Osteocyte (in vitro differentiated cells): ENCODE data around the gene ANTKMT. TPM values are rescaled to one million over a fixed set of nuclear protein-coding genes. Genes with fewer than 3 reads are reported as not detected.

Source experiments
- DNase-seq: peaks from one replicate; pipeline ENCODE4 v3.0.0; 2021; ENCODE audit warnings: mixed read lengths; ENCODE audit not compliant: unreplicated experiment; ENCODE audit errors: extremely low spot score
- H3K27ac Mint-ChIP-seq: one replicate; pipeline ENCODE4 v1.8.0; 2021; ENCODE audit warnings: mild to moderate bottlenecking, mixed read lengths; ENCODE audit not compliant: unreplicated experiment
- H3K27me3 Mint-ChIP-seq: one replicate; pipeline ENCODE4 v1.8.0; 2021; ENCODE audit warnings: mixed read lengths; ENCODE audit not compliant: unreplicated experiment
- H3K36me3 Mint-ChIP-seq: one replicate; pipeline ENCODE4 v1.8.0; 2021; ENCODE audit warnings: mixed read lengths; ENCODE audit not compliant: unreplicated experiment
- H3K4me1 Mint-ChIP-seq: one replicate; pipeline ENCODE4 v1.8.0; 2021; ENCODE audit warnings: mixed read lengths; ENCODE audit not compliant: unreplicated experiment
- H3K4me3 Mint-ChIP-seq: one replicate; pipeline ENCODE4 v1.8.0; 2021; ENCODE audit warnings: mild to moderate bottlenecking, moderate library complexity, mixed read lengths; ENCODE audit not compliant: unreplicated experiment
- H3K9me3 Mint-ChIP-seq: one replicate; pipeline ENCODE4 v1.8.0; 2021; ENCODE audit warnings: mixed read lengths; ENCODE audit not compliant: unreplicated experiment
- CTCF ChIP-seq: fragments of 200-600 bp; sonication (generic); IDR thresholded peaks from 2 replicates; pipeline ENCODE4 v1.5.0; 2021; ENCODE audit warnings: antibody characterized with exemption, mild to moderate bottlenecking, moderate library complexity
- total RNA-seq: library from RNA; stranded (reverse); gene quantifications from 2 replicates; pipeline ENCODE4 v1.2.1, GENCODE V29; 2021

Gene ANTKMT
- total RNA-seq, 1 donor from 2014 or later: 41.7 TPM

GRCh38 chr16:673399-673991, 47.5 kb upstream of the ANTKMT start:
- Mint-ChIP-seq H3K4me1 (peaks cover 9% of the 10 kb centered on the region), H3K27ac (no peak overlapping the region), H3K36me3 (peaks cover 5% of the 10 kb centered on the region), H3K27me3 (no peaks in the 10 kb centered on the region), H3K4me3 (no peak overlapping the region), H3K9me3 (no peaks in the 10 kb centered on the region)
- DNase-seq: no peak
- TF ChIP-seq CTCF: no peak

GRCh38 chr16:674214-674881, 46.6 kb upstream of the ANTKMT start:
- H3K4me1 Mint-ChIP-seq: peaks cover 9% of the 10 kb centered on the region
- no peak overlapping the region for H3K4me3 Mint-ChIP-seq
- H3K27ac Mint-ChIP-seq: no peak overlapping the region
- DNase-seq: no peak
- no peak for TF ChIP-seq CTCF
- no peaks in the 10 kb centered on the region for H3K27me3 Mint-ChIP-seq
- no peaks in the 10 kb centered on the region for H3K9me3 Mint-ChIP-seq
- peaks cover 5% of the 10 kb centered on the region for H3K36me3 Mint-ChIP-seq

- H3K9me3 Mint-ChIP-seq: no peaks in the 10 kb centered on the region
- no peak for DNase-seq
- H3K27ac Mint-ChIP-seq: no peak within 1 kb of the TSS
- H3K27me3 Mint-ChIP-seq: no peaks in the 10 kb centered on the region
- peaks cover 2% of the 10 kb centered on the region for H3K36me3 Mint-ChIP-seq
- H3K4me1 Mint-ChIP-seq: peaks cover 10% of the 10 kb centered on the region
- no peak within 1 kb of the TSS for H3K4me3 Mint-ChIP-seq
- TF ChIP-seq CTCF: no peak
Observed at GRCh38 chr16:674968-675883, 45.7 kb upstream of the ANTKMT start, which contains the start of gene RHBDL1. RHBDL1 (plus strand) TSS chr16:675671; CDS start chr16:675791, 120 bp downstream.

- Mint-ChIP-seq H3K27me3 (no peaks in the 10 kb centered on the region), H3K36me3 (peaks cover 3% of the 10 kb centered on the region), H3K27ac (no peak overlapping the region), H3K9me3 (no peaks in the 10 kb centered on the region), H3K4me3 (no peak overlapping the region), H3K4me1 (peaks cover 12% of the 10 kb centered on the region)
- no peak for TF ChIP-seq CTCF
- DNase-seq: no peak
Observed at GRCh38 chr16:675884-676564, 44.9 kb upstream of the ANTKMT start.
